NK-92 treated with Interleukin-12 subunit alpha and Interleukin-12 subunit beta, amount 100 ng/mL, for 24 hours (cell line): Measurements from ENCODE around the gene LPP.

Experiments
- DNase-seq: peaks from one replicate; lab custom pipeline; 2025; lab: John Stamatoyannopoulos, UW

Gene LPP

GRCh38 chr3:188707381-188708288, 553.7 kb downstream of the LPP start:
- DNase-seq, result no peak

- DNase-seq, result no peak
Observed at GRCh38 chr3:188711881-188712247, 557.9 kb downstream of the LPP start.

GRCh38 chr3:188712248-188712924, 558.4 kb downstream of the LPP start:
- DNase-seq, result no peak

DNA sequence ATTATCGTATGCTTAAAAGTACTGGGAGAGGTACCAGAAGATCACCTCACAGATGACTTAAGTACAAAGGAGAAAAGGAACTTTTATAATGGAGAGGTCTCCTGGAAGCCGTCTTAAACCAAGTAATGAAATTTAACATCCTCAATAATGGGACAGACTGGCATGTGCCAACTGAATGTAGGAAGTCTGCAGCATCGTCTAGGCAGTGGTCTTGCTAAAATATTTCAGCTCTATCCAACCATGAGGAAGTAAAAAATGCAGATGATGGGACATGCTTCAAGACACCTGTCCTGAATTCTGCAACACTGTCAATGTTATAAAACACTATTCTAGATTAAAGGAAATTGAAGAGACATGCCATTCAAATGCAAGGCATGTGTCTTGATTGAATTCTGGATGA, 559.0 kb downstream of the LPP start:
- no peak for DNase-seq

- no peak for DNase-seq
Observed at GRCh38 chr3:188719545-188719944, 565.6 kb downstream of the LPP start.

GRCh38 chr3:188720215-188720614, 566.3 kb downstream of the LPP start:
- DNase-seq, result no peak

- no peak for DNase-seq
Observed at GRCh38 chr3:188720636-188721035, 566.7 kb downstream of the LPP start.

DNA sequence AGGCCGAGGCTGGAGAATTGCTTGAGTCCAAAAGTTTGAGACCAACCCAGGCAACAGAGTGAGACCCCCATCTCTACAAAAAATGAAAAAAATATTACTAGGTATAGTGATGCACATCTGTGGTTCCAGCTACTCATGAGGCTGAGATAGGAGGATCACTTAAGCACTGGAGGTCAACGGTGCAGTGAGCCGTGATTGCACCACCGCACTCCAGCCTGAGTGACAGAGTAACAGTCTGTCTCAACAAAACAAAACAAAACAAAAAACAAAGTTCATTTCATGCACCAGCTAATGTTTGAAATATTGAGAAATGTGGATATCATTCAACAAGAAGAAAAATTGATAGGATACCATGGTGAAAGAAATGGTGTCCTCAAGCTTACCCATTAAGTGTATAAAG, 567.4 kb downstream of the LPP start:
- DNase-seq, result no peak

GRCh38 chr3:188721990-188722389, 568.0 kb downstream of the LPP start:
- no peak for DNase-seq

DNA sequence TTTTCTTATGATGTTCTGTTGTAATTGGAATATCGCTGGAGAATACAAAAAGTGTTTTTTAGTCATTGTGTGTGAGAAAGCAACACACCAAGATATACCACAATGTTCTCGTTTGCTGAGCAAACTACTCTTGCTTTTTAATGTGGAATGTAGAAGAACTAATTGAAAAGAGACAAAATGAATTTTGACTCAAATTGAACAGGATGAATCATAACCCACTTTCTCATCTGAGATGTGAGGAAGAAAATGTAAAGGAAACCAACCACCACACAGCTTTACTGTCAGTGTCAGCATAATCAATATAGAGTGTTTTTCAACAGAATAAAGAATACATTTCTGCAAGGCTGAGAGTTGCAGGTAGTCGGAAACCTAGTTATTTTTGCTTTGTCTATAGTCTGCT, 569.0 kb downstream of the LPP start:
- DNase-seq, result no peak

DNA sequence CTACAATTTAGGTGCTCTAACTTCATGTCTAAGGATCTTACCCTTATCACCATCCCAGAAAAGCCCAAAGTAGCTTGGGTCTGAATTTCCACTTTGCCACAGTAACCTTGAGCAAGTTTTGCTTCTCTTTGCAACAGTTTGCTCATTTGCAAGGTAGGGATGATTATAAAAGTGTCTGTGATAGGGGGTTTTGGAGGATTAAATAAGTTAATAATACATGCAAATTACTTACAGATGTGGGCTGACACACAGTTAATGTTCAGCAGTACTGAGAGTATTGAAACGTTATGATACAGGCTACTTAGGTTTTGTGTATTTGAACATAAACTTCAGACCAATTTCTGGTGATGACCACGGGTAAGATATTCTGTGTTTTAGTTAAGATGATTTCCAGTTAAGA, 573.1 kb downstream of the LPP start:
- DNase-seq, result no peak

DNA sequence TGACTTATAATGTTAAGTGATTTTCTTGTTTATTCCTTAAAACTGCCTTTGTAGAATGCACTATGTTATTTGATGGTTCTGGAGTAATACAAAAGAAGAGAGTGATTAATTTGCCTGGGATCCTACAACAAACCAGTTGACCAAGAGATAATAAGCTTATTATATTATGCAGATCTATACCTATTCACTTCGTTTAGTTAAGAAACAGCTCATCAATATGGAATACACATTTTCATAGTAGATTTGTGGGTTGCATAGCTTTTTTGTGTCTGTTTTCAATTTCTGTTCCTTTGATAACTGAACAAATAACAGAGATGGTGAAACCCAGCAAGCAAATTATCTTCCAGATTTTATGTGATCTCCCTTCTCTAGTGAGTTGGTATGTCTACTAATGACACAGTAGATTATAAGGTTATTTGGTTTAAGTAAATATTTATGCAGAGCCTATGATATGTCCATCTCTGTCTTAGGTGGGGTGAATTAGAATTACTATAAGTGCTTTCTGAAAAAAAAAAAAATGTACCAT, 574.5 kb downstream of the LPP start:
- no peak for DNase-seq

DNA sequence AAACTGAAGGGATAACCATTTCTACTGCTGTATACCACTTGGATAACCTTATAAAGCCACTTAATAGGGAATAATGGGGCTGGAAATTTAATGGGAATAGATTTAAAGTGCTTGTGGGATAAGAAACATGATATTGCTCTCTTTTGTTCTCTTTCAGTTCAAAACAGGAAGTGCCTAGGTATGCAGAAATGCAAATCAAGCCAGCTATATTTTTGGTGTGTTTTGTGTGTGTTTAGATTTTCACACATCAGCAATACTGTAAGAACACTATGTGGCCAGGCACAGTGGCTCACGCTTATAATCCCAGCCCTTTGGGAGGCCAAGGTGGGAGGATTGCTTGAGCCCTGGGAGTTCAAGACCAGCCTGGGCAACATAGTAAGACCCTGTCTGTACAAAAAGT, 575.5 kb downstream of the LPP start:
- no peak for DNase-seq

GRCh38 chr3:188734395-188734794, 580.4 kb downstream of the LPP start:
- DNase-seq, result no peak

DNA sequence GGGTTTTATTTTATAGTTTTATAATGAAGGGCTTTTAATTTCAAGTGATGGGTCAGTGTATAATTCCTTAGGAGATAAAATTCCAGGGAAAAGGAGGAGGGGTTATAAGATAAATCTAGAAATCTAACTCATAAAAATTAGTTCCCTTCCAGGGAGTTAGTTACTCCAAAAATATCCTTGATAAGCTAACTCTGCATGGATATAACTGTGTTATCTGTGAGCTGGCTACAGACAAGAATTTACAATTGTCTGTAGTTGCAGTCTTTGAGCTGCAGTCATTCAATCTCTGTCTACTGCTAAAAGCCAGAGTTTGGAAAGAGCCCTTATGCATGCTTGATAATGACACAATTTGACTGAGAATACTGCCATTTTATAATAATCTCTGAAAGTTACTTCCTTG, 585.6 kb downstream of the LPP start:
- DNase-seq, result no peak

- no peak for DNase-seq
Observed at GRCh38 chr3:188740010-188740409, 586.1 kb downstream of the LPP start.

DNA sequence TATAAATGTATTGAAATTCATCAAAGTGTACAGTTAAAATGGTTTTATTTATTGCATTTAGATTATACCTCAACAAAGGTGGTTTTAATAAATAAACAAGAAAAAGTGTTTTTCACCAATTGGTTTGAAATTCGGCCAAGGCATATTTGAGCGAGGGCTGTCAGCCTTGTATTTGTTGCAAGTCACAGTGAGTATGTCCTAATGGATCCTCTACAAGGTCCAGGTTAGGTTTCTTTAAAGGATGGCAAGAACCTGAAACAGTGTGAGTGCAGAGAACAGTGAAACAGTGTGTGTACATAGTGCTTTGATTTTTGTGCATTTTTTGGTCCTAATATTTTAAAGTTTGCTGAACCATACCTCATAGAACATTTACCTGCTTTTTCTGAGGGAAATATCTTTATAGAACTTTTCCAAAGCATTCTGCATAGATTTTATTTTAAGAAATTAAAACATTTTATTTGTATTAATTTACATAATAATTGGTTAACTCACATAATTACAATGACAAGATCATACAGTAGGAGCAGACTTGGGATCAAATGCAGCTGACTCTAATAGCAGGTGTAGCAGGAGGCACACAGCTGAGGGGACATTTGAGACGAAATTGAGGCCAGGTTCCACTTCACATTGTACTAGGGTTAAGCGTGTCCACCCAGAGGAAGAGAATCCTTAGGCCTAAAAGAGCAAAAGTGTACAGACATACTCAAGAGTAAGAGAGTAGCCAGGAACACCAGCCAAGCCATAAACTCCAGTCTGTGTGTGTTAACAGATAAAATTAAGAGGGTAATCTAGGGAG, 589.0 kb downstream of the LPP start:
- DNase-seq, result no peak

GRCh38 chr3:188744166-188744565, 590.2 kb downstream of the LPP start:
- no peak for DNase-seq

GRCh38 chr3:188745031-188745430, 591.1 kb downstream of the LPP start:
- DNase-seq, result no peak

- no peak for DNase-seq
Observed at GRCh38 chr3:188746291-188746783, 592.4 kb downstream of the LPP start.

- no peak for DNase-seq
Observed at GRCh38 chr3:188747489-188747888, 593.5 kb downstream of the LPP start.

- no peak for DNase-seq
Observed at GRCh38 chr3:188749010-188749617, 595.2 kb downstream of the LPP start.
